H1 (cell line): ENCODE results near the gene PAQR4. TPM values are rescaled to one million over a fixed set of nuclear protein-coding genes. Genes with fewer than 3 reads are reported as not detected.
A peak's percentile ranks its signal among the peaks of the same experiment; 100 is the strongest.

ENCODE experiments used
- CTCF ChIA-PET: fragments of 300-600 bp; sonication (Branson Sonifier 250); formaldehyde crosslinking; loops from one replicate; lab custom pipeline; 2021; ENCODE audit not compliant: partially characterized antibody; lab: Charles Lee
- POLR2A ChIA-PET: fragments of 300-600 bp; sonication (Branson Sonifier 250); formaldehyde crosslinking; loops from one replicate; lab custom pipeline; 2021; ENCODE audit warnings: inconsistent platforms; ENCODE audit not compliant: partially characterized antibody; lab: Charles Lee
- DNase-seq, 2 experiments: peaks; one replicate each; pipeline versions ENCODE4 v3.0.0 to v3.0.0-alpha.2; 2010 to 2022; ENCODE audit warnings: low spot score in 2 of 2, low read depth in 1 of 2, mixed read lengths in 1 of 2
- FAIRE-seq: peaks from 2 replicates; lab custom pipeline; 2011; peaks lifted over from hg19 to GRCh38; lab: Jason Lieb, UNC
- H2AFZ ChIP-seq: 2 replicates; pipeline ENCODE4 v1.8.1; 2012; ENCODE audit warnings: low read length, inconsistent platforms
- H2AK5ac ChIP-seq: 2 replicates; pipeline ENCODE4 v1.6.1; 2013; ENCODE audit warnings: low read depth, low read length
- H2BK120ac ChIP-seq: replicated peaks from 2 replicates; pipeline ENCODE3; 2013; ENCODE audit warnings: low read depth, low read length, inconsistent platforms
- H2BK12ac ChIP-seq: 2 replicates; pipeline ENCODE4 v1.6.1; 2013; ENCODE audit warnings: low read depth, low read length
- H2BK15ac ChIP-seq: 2 replicates; pipeline ENCODE4 v1.6.1; 2013; ENCODE audit warnings: low read length
- H2BK20ac ChIP-seq: 2 replicates; pipeline ENCODE4 v1.6.1; 2013; ENCODE audit warnings: low read length
- H2BK5ac ChIP-seq: 2 replicates; pipeline ENCODE4 v1.6.1; 2013; ENCODE audit warnings: low read depth, low read length
- H3K14ac ChIP-seq: 2 replicates; pipeline ENCODE4 v1.6.1; 2013; ENCODE audit warnings: inconsistent platforms; ENCODE audit not compliant: insufficient read length
- H3K18ac ChIP-seq: 2 replicates; pipeline ENCODE4 v1.6.1; 2013; ENCODE audit warnings: low read length; ENCODE audit errors: extremely low read depth
- H3K23ac ChIP-seq: 2 replicates; pipeline ENCODE4 v1.6.1; 2013; ENCODE audit warnings: inconsistent platforms; ENCODE audit not compliant: insufficient read length
- H3K23me2 ChIP-seq: 2 replicates; pipeline ENCODE4 v1.6.1; 2013; ENCODE audit warnings: low read depth, low read length
- H3K27ac ChIP-seq: 2 replicates; pipeline ENCODE4 v1.6.1; 2011; ENCODE audit warnings: low read depth, low read length, inconsistent platforms
- H3K27me3 ChIP-seq, 4 experiments: replicated peaks in 1 of 4; 1 replicate in 1 of 4; 2 replicates in 3 of 4; pipeline versions ENCODE4 v1.6.1 to v1.8.1; 2011 to 2013; ENCODE audit warnings: low read length in 3 of 4, mild to moderate bottlenecking in 3 of 4, inconsistent platforms in 2 of 4, mixed read lengths in 2 of 4, moderate library complexity in 1 of 4; ENCODE audit not compliant: control insufficient read depth in 3 of 4, insufficient read depth in 3 of 4; ENCODE audit errors: extremely low read depth in 1 of 4
- H3K36me3 ChIP-seq, 4 experiments: 2 replicates each; pipeline versions ENCODE4 v1.6.1 to v1.8.1; 2011 to 2013; ENCODE audit warnings: mild to moderate bottlenecking in 4 of 4, low read length in 3 of 4, moderate library complexity in 2 of 4, control low read depth in 1 of 4, inconsistent platforms in 1 of 4; ENCODE audit not compliant: insufficient read depth in 4 of 4, control insufficient read depth in 2 of 4
- H3K4ac ChIP-seq: replicated peaks from 2 replicates; pipeline ENCODE3; 2013; ENCODE audit warnings: low read length, low read depth, mixed read lengths, inconsistent platforms; ENCODE audit not compliant: insufficient read length
- H3K4me1 ChIP-seq, 4 experiments: replicated peaks in 1 of 4; 1 replicate in 1 of 4; 2 replicates in 3 of 4; pipeline versions ENCODE4 v1.6.1 to v1.8.1; 2011 to 2013; ENCODE audit warnings: low read length in 3 of 4, inconsistent platforms in 2 of 4, mixed read lengths in 1 of 4; ENCODE audit not compliant: insufficient read depth in 4 of 4, control insufficient read depth in 3 of 4
- H3K4me2 ChIP-seq, 2 experiments: 2 replicates each; pipeline versions ENCODE4 v1.6.1 to v1.8.1; 2011 to 2013; ENCODE audit warnings: low read depth in 2 of 2, low read length in 2 of 2, control low read depth in 1 of 2, inconsistent platforms in 1 of 2, mild to moderate bottlenecking in 1 of 2; ENCODE audit not compliant: insufficient read depth in 1 of 2
- H3K4me3 ChIP-seq, 4 experiments: fragments of 200-600, 300-600 bp in 1 of 4; sonication (generic), shearing (Covaris generic), sonication (Bioruptor Twin) in 1 of 4; 2 replicates each; pipeline versions ENCODE4 v1.5.1 to v1.8.1; 2011 to 2016; ENCODE audit warnings: low read length in 4 of 4, low read depth in 3 of 4, control low read depth in 2 of 4, inconsistent platforms in 2 of 4, mild to moderate bottlenecking in 2 of 4, mixed read lengths in 1 of 4, moderate library complexity in 1 of 4; ENCODE audit not compliant: insufficient read depth in 2 of 4; ENCODE audit errors: extremely low read depth in 1 of 4
- H3K56ac ChIP-seq: replicated peaks from 2 replicates; pipeline ENCODE3; 2013; ENCODE audit warnings: low read depth, mild to moderate bottlenecking, mixed read lengths, low read length, inconsistent platforms; ENCODE audit not compliant: insufficient read length
- H3K79me1 ChIP-seq: 2 replicates; pipeline ENCODE4 v1.6.1; 2013; ENCODE audit warnings: low read depth, low read length, control low read depth
- H3K79me2 ChIP-seq, 2 experiments: 2 replicates each; pipeline versions ENCODE4 v1.6.1 to v1.8.1; 2012 to 2013; ENCODE audit warnings: low read length in 2 of 2, mild to moderate bottlenecking in 2 of 2, inconsistent platforms in 1 of 2; ENCODE audit not compliant: insufficient read depth in 2 of 2, control insufficient read depth in 1 of 2
- H3K9ac ChIP-seq, 4 experiments: replicated peaks in 1 of 4; 1 replicate in 1 of 4; 2 replicates in 3 of 4; pipeline versions ENCODE4 v1.6.1 to v1.8.1; 2011 to 2013; ENCODE audit warnings: low read depth in 3 of 4, low read length in 3 of 4, control low read depth in 2 of 4, mild to moderate bottlenecking in 2 of 4, moderate library complexity in 2 of 4, inconsistent platforms in 1 of 4; ENCODE audit errors: extremely low read depth in 1 of 4
- H3K9me3 ChIP-seq, 2 experiments: 2 replicates each; pipeline versions ENCODE4 v1.6.1 to v1.8.1; 2012 to 2013; ENCODE audit warnings: mild to moderate bottlenecking in 2 of 2, moderate library complexity in 2 of 2, control low read depth in 1 of 2, inconsistent platforms in 1 of 2, low read depth in 1 of 2, low read length in 1 of 2, mixed read lengths in 1 of 2; ENCODE audit not compliant: insufficient read depth in 2 of 2
- H4K20me1 ChIP-seq, 2 experiments: replicated peaks in 1 of 2; 2 replicates each; pipeline versions ENCODE3 to v1.8.1; 2011 to 2013; ENCODE audit warnings: inconsistent platforms in 2 of 2, low read length in 2 of 2, mild to moderate bottlenecking in 1 of 2; ENCODE audit not compliant: insufficient read depth in 2 of 2, control insufficient read depth in 1 of 2
- H4K5ac ChIP-seq: 2 replicates; pipeline ENCODE4 v1.6.1; 2013; ENCODE audit warnings: low read length, low read depth, mixed read lengths, inconsistent platforms; ENCODE audit not compliant: insufficient read length
- H4K8ac ChIP-seq: 2 replicates; pipeline ENCODE4 v1.8.0; 2013; ENCODE audit warnings: mild to moderate bottlenecking, moderate library complexity, low read length, inconsistent platforms; ENCODE audit not compliant: insufficient read depth; ENCODE audit errors: extremely low read depth
- H4K91ac ChIP-seq: replicated peaks from 2 replicates; pipeline ENCODE3; 2013; ENCODE audit warnings: low read length, mixed read lengths, inconsistent platforms; ENCODE audit not compliant: insufficient read length
- CTBP2 ChIP-seq: IDR thresholded peaks from 2 replicates; pipeline ENCODE4 v1.7.0; 2011; ENCODE audit warnings: borderline replicate concordance, mild to moderate bottlenecking, moderate library complexity, mixed read lengths, low read length; ENCODE audit not compliant: insufficient read depth, insufficient read length
- POLR2AphosphoS5 ChIP-seq: IDR thresholded peaks from 2 replicates; pipeline ENCODE4 v1.6.1; 2011; ENCODE audit warnings: low read depth, low read length
- YY1 ChIP-seq: IDR thresholded peaks from 2 replicates; pipeline ENCODE4 v1.6.1; 2011; ENCODE audit warnings: low read depth, mild to moderate bottlenecking, low read length
- WGBS, 2 experiments: shearing (Covaris generic) in 1 of 2; methylation state at CpG; one replicate each; pipeline versions ENCODE4 v1.1.6 to v1.1.7; 2013 to 2015; ENCODE audit warnings: low lambda C conversion rate in 2 of 2, mixed read lengths in 2 of 2, inconsistent platforms in 1 of 2, low coverage in 1 of 2, missing lambda C conversion rate in 1 of 2; ENCODE audit not compliant: insufficient replicate concordance in 2 of 2, insufficient coverage in 1 of 2, insufficient read length in 1 of 2; ENCODE audit errors: extremely low coverage in 1 of 2, missing lambda C conversion rate in 1 of 2; 5-methylcytosine and 5-hydroxymethylcytosine counted together
- polyA plus RNA-seq, 7 experiments: library from polyadenylated mRNA; depleted of rRNA in 3 of 7; stranded (reverse) in 5 of 7; unstranded in 2 of 7; fragments of >200 nt in 5 of 7; fragments of 200-250 nt in 2 of 7; gene quantifications; 1 replicate in 5 of 7; 2 replicates in 1 of 7; 4 replicates in 1 of 7; pipeline versions ENCODE4 v1.2.1 to v1.2.3, GENCODE V29; 2011 to 2013; ENCODE audit warnings: missing spikeins in 2 of 7, mixed read lengths in 2 of 7
- total RNA-seq: library from RNA; stranded (reverse); fragmentation: NEBNext Ultra II Directional; extraction: Animal tissue kit (Norgen Biotek cat#: 25700); gene quantifications from 2 replicates; pipeline ENCODE4 v1.2.1, GENCODE V29; 2021
- TF ChIP-seq, protein P1 (sequence below): IDR thresholded peaks from 2 replicates; pipeline ENCODE4 v1.6.1; 2012; ENCODE audit warnings: inconsistent platforms

PAQR4 gene
- total and polyA plus RNA-seq, 2 of the 8 experiments (the other 6 are each of a cell fraction or from before 2014, with no cell fraction given): 28.2 to 34.6 TPM

DNA sequence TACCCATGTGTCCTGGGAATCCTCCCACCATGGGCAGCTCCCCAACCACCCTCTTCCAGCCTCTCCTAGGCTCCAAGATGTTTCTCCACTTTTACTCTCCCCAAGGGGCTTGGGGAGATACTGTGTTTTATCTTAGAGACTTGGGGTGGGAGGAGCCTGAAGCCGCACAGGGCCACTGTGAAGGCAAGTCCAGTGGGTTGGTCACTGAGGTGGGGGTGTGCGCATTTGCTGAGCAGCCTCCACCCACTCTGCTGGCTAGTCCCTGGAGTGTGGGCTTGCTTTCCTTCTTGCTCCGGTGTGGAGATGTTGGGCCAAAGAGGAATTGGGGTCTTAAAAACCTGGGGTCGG is 39.5 kb downstream of the PAQR4 start:
- peaks cover 2 to 8% of the 10 kb centered on the region in 2 experiments for H4K20me1 ChIP-seq
- peak overlapping the region; percentile 94 for H2AK5ac ChIP-seq
- peak overlapping the region; percentile 88 for H3K56ac ChIP-seq
- peak overlapping the region; percentile 0 to 52 (median 39); a peak in 6 of 8 replicates for H3K4me3 ChIP-seq
- H3K23me2 ChIP-seq: peaks cover 27% of the 10 kb centered on the region
- H3K23ac ChIP-seq: no peak overlapping the region
- POLR2A ChIA-PET: interaction anchor here (1.3 to 35.7 kb wide), 15 partner anchors 8 to 90 kb away, joined by 3 to 1808 read pairs (median 13); partner anchors contain the start of genes BICDL2, CLDN6, CLDN9 and HCFC1R1
- H4K91ac ChIP-seq: peak overlapping the region; percentile 99
- H3K9me3 ChIP-seq: no peaks in the 10 kb centered on the region
- H2AFZ ChIP-seq: no peak overlapping the region
- no peak for TF ChIP-seq YY1
- peak; percentile 9; the same call in 1 of the 2 replicates for TF ChIP-seq POLR2AphosphoS5
- TF ChIP-seq, protein P1, sequence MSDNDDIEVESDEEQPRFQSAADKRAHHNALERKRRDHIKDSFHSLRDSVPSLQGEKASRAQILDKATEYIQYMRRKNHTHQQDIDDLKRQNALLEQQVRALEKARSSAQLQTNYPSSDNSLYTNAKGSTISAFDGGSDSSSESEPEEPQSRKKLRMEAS: no peak
- peak; percentile 13 for TF ChIP-seq CTBP2
- TF ChIP-seq, all 59 proteins: peak for 2
- Histone ChIP-seq H2BK20ac (peak overlapping the region; percentile 62; the same call in 1 of the 2 replicates), H3K36me3 (peaks cover 0 to 3% (median 0%) of the 10 kb centered on the region in 4 experiments; a peak in 1 of 8 replicates), H3K4me2 (peak overlapping the region; percentile 84 to 88), H2BK5ac (peak overlapping the region; percentile 97), H2BK15ac (no peak overlapping the region), H2BK120ac (peak overlapping the region; percentile 96), H3K18ac (peak overlapping the region; percentile 100), H3K4ac (peak overlapping the region; percentile 79), H3K79me2 (peaks cover 0 to 6% of the 10 kb centered on the region in 2 experiments; a peak in 1 of 4 replicates), H2BK12ac (peak overlapping the region; percentile 94), H3K27me3 (no peaks in the 10 kb centered on the region; a peak in 1 of 7 replicates), H3K14ac (no peak overlapping the region), H4K8ac (peak overlapping the region; percentile 87; the same call in 1 of the 2 replicates), H4K5ac (peak overlapping the region; percentile 94), H3K4me1 (peaks cover 20 to 62% (median 53%) of the 10 kb centered on the region in 4 experiments), H3K27ac (peak overlapping the region; percentile 96), H3K79me1 (no peaks in the 10 kb centered on the region; the same call in 1 of the 2 replicates), H3K9ac (peak overlapping the region in 2 of 4 experiments; percentile 15 to 54; a peak in 4 of 7 replicates)
- WGBS, 2 experiments: 8% methylated on average over 4 of the region's 4 CpGs; no CpG with 5 or more reads in 1 of the 2 experiments
- CTCF ChIA-PET: interaction anchor here (0.8 to 17.3 kb wide), 3 partner anchors 20 to 121 kb away, joined by 3 to 639 read pairs (median 4); partner anchors contain the start of genes BICDL2, CLDN6, HCFC1R1 and THOC6
- DNase-seq (no peak), FAIRE-seq (no peak)
